ENCODE measurements around the gene KLHL5. TPM values are rescaled to one million over a fixed set of nuclear protein-coding genes. Genes with fewer than 3 reads are reported as not detected.

KLHL5 gene
- total and polyA plus RNA-seq, 12 donors, result 4.2 to 22.7 (median 11.3) TPM

- ATAC-seq, result no peak
- Histone ChIP-seq H3K9me3 (no peaks in the 10 kb centered on the region), H3K36me3 (no peaks in the 10 kb centered on the region), H3K4me1 (peaks cover 0 to 4% (median 0%) of the 10 kb centered on the region in 9 donors), H3K27me3 (peaks cover 0 to 3% (median 0%) of the 10 kb centered on the region in 7 donors), H3K4me3 (no peak overlapping the region), H3K27ac (no peak overlapping the region)
- 79 to 84% methylated on average over 1 of the region's 1 CpG for WGBS, 2 donors
- DNase-seq, result no peak
- intact Hi-C loops (cut with DNase I), result no loop called here
- no peak for TF ChIP-seq CTCF (IDR thresholded peaks at IDR 0.05)
Observed at GRCh38 chr4:39146211-39146610, 84.2 kb downstream of the KLHL5 start.

- peaks cover 0 to 7% (median 0%) of the 10 kb centered on the region in 9 donors for H3K4me1 ChIP-seq
- H3K36me3 ChIP-seq, result no peaks in the 10 kb centered on the region
- no peak overlapping the region for H3K4me3 ChIP-seq
- DNase-seq (no peak), ATAC-seq (no peak)
- 94 to 98% methylated on average over 4 of the region's 4 CpGs for WGBS, 2 donors
- H3K27me3 ChIP-seq, result peaks cover 0 to 2% (median 0%) of the 10 kb centered on the region in 7 donors
- TF ChIP-seq CTCF (IDR thresholded peaks at IDR 0.05), result no peak
- no peak overlapping the region for H3K27ac ChIP-seq
- no peaks in the 10 kb centered on the region for H3K9me3 ChIP-seq
- intact Hi-C loops (cut with DNase I), result no loop called here
Observed at GRCh38 chr4:39154009-39154408, 92.0 kb downstream of the KLHL5 start.

- H3K27ac ChIP-seq, result no peak overlapping the region
- no peak overlapping the region for H3K4me3 ChIP-seq
- WGBS, 2 donors, result 90% methylated on average over 2 of the region's 2 CpGs
- intact Hi-C loops (cut with DNase I), result no loop called here
- ATAC-seq (no peak), DNase-seq (no peak)
- no peaks in the 10 kb centered on the region for H3K4me1 ChIP-seq
- H3K27me3 ChIP-seq, result no peaks in the 10 kb centered on the region
- H3K9me3 ChIP-seq, result no peaks in the 10 kb centered on the region
- no peak for TF ChIP-seq CTCF (IDR thresholded peaks at IDR 0.05)
- H3K36me3 ChIP-seq, result no peaks in the 10 kb centered on the region
Observed at GRCh38 chr4:39157520-39157919, 95.5 kb downstream of the KLHL5 start.

DNA sequence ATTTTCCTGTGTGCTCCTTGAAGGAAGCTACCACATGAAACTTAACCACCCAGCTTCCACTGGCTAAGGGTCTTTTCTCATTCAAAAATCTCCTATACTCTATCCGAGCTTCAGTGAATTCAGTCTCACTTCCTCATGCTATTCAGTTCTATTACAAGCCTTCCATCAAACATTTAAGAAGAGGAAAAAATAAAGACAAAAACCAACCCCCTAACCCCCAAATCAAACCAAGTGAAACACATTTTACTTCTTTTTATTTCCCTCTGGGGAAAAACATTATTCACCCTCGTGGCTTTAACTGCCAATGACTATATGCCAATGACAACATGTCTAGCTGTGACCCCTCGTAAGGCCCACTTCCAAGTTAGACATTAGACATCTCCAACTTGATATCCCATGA, 104.1 kb downstream of the KLHL5 start:
- intact Hi-C loops (cut with DNase I), result no loop called here
- WGBS, 2 donors, result 63 to 66% methylated on average over 3 of the region's 3 CpGs
- Histone ChIP-seq H3K27me3 (no peaks in the 10 kb centered on the region), H3K36me3 (no peaks in the 10 kb centered on the region), H3K4me1 (no peaks in the 10 kb centered on the region), H3K9me3 (peaks cover 0 to 12% (median 0%) of the 10 kb centered on the region in 11 donors), H3K27ac (no peak overlapping the region), H3K4me3 (no peak overlapping the region)
- ATAC-seq (no peak), DNase-seq (no peak)
- TF ChIP-seq CTCF (IDR thresholded peaks at IDR 0.05), result no peak

Measured in heart right ventricle (tissue), 16 donors.